ENCODE results near the gene PPP1R26.

GRCh38 chr9:135530146-135530545 is 50.6 kb downstream of the PPP1R26 start:
- no peak for TF ChIP-seq POLR2A (IDR thresholded peaks at IDR 0.05; ENCODE audit: low read length)
- TF ChIP-seq GATA1 (IDR thresholded peaks at IDR 0.05; ENCODE audit: low read depth, low read length): no peak

Measured in erythroblast (primary cell).